ENCODE data around the gene ADGRB3.

ADGRB3 gene

DNA sequence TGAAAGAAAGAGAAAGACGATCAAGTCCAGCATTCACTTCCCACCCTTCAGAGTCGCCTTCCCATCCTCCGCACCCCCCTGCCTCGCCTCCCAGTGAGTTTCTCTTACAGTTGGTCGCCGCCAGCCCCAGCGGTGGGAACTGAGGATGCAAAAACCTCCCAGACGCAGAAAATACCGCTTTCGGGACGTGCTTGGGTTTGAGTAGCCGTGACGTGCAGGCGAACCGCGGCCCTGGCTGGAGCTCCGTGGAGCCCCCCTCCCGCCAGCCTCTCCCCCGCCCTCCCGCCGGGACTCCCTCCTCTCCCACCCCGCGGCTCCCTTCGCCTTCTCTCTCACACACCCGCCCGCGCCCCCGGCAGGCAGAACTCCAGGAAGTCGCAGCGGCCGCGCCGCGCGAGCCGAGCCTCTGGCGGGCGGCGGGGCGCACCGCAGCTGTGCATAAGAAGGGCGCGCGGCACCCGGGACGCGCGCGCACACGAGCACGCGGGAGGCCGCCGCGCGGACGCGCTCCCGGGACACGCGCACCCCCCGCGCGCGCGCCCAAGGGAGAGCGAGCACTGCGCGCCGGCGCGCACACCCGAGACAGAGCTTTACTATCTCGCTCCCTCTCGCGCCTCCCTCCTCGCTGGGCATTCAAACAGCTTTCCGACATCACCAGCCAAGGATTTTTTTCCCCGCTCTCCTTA lies at the start of gene ADGRB3:
Gene ADGRB3, plus strand, starts transcription at position 557 of the 686 bp plus-strand sequence. CDS start 3,394 bp downstream, outside the sequence.
- DNase-seq (ENCODE audit: low read depth in 1 of 2, low spot score in 1 of 2) = peak in 1 of 2 donors; percentile 6

DNA sequence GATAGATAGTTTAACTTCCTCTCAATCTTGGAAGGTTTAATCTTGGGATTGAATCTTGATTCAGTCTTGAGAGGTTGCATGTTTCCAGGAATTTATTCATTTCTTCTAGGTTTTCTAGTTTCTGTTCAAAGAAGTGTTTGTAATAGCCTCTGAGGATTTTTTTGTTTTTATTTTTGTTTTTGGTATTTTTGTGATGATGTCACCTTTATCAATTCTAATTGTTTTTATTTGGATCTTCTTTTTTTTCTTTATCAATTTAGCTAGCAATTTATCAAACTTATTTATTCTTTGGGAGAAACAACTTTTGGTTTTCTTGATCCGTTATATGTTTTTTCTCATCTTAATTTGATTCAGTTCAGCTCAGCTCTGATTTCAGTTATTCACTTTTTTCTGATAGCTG lies 41.5 kb upstream of the ADGRB3 start:
- no peak for DNase-seq (ENCODE audit: low read depth in 1 of 2, low spot score in 1 of 2)

DNA sequence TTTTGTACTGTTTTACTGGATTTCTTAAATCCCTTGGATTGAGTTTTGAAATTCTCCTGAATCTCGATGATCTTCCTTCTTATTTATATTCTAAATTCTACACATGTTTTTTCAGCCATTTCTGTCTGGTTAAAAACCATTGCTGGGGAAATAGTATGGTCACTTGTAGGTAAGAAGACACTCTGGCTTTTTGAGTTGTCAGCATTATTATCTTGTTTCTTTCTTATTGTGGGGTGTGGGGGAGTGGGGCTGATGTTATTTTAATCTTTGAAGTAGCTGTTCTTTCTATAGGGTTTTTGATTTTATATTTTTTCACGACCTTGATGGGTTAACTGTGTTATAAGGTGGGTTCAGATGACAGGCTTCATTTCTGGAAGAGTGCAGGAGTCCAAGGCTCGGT lies 37.4 kb upstream of the ADGRB3 start:
- DNase-seq (ENCODE audit: low read depth in 1 of 2, low spot score in 1 of 2) = no peak

DNA sequence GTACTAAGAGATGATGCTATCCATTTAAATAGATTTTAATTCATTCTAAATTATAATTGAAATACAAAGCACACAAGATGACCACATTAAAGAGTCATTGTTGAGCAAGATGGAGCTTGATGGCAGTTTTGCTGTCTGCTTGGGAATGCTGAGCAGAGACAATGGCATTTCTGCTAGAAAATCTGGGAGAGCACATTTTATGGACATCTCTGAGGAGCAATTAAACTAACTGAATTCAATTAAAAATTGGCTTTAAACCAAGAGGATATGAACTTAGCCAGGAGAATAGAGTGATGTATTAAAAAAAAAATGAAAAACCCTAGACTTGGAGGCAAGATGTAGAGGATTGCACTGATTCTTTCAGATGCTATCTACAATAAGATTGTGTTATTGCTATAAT lies 19.1 kb upstream of the ADGRB3 start:
- DNase-seq (ENCODE audit: low read depth in 1 of 2, low spot score in 1 of 2) = no peak

DNA sequence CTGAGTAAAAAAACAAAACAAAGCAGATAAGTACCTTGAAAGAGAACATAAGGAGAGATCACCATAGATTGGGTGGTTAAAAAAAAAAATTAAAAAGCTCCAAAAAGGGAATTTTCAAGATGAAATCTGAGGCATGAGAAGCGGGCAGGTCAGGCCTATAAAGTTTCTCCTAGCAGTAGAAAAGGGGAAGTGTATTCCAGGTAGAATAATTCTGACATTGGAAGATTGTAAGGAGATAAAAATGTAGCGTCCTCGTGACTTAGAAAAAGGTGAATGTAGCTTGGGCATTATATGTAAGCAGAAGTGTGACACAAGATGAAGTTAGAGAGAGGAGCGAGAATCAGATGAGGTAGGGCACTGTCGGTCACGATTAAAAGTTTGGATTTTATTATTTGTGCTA lies 9.1 kb upstream of the ADGRB3 start:
- DNase-seq (ENCODE audit: low read depth in 1 of 2, low spot score in 1 of 2) = no peak

DNA sequence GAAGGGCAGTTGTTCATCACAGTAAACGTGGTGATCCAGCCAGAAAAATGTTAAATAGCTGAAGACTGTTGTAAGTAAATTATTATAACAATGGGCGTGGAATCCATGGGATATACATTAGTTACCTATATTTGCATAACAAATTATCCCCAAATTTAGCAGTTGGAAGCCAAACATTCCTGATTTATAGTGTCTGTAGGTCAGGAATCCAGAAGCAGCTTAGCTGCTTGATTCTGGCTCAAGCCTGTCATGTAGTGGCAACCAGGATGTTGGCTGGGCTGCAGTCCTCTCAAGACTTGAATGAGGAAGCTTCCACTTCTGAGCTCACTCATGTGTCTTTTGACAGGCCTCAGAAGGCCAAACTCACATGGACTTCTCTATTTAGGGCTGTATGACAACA lies 6.9 kb upstream of the ADGRB3 start:
- no peak for DNase-seq (ENCODE audit: low read depth in 1 of 2, low spot score in 1 of 2)

DNA sequence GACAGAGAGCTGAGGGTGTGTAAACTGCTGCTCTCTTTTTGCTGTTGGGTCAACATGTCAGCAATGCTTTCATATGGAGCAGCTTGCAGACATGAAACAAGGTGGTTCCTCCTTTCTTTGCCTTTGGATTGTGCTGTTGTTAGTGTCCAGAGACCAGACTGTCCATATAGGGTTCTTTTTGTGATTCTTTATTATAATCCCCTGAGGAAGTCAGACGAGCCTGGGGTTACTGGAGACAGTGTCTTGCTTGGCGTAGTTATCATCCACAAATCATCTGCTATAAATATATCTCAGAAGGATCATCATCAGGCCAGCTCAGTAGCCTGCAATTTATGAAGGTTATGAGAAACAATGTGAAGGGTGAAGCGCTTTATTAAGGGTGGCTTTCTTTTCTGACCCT lies 2.3 kb upstream of the ADGRB3 start:
- no peak for DNase-seq (ENCODE audit: low read depth in 1 of 2, low spot score in 1 of 2)

DNA sequence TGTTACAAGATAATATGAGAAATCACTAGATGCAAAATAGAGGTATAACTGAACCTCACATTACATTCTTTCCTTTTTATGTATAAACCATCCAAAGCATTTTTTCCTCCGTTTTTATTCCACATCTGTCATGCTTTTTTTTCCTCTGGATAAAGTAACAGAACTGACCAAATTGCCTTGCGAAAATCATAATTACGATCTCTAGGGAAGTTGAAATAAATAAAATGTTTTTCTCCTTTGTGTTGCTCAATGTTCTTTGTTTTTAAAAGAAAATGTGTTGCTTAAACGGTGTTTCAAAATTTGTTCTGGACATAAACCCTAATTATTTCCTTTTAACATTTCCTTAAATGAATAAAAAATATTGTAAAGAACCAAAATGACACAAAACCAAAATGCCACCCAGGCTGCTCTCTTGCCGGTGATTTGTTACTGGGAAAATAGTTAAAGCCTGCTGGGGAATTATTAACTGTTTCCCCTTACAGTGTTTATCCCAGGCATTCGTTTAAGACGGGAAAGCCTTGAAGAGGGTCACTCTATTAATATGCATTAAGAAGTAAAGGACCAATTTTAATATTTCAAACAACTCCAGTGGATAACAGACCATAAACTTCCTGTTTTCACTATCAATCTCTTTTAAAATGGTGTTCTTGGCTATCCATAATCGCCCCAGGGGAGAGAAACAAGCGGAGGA lies 1.7 kb upstream of the ADGRB3 start:
- DNase-seq (ENCODE audit: low read depth in 1 of 2, low spot score in 1 of 2) = no peak

DNA sequence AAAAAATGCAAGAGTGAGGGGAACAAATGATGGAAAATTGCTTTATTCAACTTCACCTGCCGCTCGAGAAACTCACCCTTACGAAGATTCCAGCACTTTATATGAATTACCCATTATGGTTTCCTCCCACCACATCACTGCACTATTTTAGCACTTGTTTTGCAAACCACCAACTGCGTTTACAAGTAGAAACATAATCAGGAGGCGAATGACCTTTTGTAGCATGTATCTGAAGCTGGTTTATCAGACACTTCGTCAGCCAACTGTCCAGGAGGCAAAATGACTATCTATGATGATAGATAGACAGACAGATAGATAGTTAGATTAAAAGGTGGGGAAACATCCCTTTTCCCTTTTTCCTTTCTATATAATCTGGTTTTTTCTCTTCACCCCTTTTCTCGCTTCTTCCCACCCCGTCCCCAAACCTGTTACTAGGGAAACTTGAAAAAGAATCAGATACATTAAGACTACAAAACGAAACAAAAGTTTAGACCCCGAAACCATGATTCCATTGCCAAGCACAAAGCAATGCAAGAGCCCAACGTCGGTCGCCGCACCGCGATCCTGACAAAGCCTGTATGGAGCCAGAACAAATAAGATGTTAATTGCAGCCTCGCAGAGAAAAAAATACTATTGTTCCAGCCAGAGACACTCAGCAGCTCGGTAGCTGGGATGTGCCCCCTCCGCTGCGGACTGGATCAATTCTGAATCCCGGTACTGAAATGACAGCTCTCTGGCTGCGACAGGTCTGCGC lies 933 bp upstream of the ADGRB3 start:
- no peak for DNase-seq (ENCODE audit: low read depth in 1 of 2, low spot score in 1 of 2)

DNA sequence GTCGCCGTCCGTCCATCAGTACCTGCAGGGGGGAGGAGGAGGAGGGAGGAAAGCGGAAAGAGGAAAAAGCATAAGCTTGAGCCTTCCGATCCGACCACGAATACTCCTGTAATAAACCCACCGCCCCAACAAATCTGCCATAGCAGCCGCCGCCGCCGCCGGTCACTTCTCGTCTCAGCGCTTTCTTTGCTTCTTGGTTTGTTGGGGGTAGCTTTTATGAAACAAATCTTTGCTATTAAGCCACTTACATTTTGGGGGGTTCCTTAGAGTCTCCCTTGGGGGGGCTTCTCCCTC lies 277 bp downstream of the ADGRB3 start:
- no peak for DNase-seq (ENCODE audit: low read depth in 1 of 2, low spot score in 1 of 2)

DNA sequence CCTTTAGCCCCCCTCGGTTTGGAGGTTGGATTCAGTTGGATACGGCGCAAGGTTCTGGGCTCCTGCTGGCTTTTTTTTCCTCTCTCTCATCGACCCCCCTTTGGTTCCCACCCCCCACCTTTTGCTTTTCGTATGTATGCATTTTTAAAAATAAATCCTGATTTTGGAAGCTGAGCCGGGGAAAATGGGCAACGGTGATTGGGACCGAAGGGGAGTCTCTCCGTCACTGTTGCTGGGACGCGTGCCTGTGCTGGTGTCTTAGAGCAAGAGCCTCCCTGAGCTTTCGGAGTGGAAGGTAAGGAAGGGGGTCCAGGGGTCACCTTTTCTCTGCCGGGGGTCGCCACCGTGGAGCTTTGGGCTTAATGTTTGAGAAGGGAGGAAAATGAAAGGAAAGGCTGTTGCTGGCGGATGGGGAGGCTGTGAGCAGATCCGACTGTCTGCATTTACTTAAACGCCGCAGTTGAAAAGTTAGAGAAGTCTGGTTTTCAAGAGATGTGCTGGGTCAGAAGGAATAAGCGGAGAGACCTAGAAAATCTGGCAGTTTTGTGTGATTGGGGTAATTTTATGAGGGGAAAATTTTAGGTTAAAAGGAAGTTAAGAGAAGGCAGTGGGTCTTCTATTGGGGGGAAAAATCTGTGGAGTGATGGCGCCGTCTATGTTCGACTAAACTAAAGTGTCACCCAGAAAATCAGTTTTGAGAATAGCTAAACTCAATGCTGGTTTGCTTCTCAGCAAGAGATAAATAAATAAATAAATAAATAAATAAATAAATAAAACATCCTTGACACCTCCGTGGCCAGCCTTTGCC lies 828 bp downstream of the ADGRB3 start:
- DNase-seq (ENCODE audit: low read depth in 1 of 2, low spot score in 1 of 2) = no peak

DNA sequence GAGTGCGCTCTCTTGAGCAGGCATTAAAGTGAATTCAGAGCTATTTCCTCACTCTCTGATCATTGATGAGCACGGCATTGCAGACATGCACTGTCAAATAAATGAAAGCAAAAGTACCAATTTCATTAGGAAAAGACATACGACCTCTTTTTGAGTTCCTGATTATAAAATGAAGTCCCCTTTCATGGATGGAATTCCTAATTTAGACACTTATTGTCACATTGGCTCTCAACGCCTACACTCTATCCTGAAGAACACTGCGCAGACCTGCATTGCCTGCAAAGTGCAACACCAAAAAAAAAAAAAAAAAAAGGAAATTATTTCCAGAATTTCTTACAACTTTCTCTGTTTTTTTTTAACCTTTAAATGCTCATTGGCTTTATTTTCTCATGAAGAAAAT lies 1.6 kb downstream of the ADGRB3 start:
- DNase-seq (ENCODE audit: low read depth in 1 of 2, low spot score in 1 of 2) = no peak

DNA sequence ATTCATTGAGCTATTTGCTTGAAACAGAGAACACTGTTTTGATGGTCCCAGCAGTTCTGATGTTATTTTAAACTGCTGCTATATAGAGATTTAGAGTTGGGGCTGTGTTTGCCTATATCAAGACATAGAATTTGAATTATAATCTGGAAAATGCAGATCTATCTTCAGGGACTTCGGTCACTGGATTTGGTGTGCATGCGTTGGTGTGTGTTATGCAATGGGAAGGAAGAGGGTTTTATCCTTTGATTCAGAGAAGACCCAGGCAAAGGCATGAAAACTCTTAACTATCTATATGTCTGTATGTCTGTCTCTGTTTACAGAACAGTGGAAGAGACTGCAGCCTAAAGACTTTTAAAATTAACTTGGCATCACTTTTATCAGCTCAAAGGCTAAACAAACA lies 2.0 kb downstream of the ADGRB3 start:
- no peak for DNase-seq (ENCODE audit: low read depth in 1 of 2, low spot score in 1 of 2)

DNA sequence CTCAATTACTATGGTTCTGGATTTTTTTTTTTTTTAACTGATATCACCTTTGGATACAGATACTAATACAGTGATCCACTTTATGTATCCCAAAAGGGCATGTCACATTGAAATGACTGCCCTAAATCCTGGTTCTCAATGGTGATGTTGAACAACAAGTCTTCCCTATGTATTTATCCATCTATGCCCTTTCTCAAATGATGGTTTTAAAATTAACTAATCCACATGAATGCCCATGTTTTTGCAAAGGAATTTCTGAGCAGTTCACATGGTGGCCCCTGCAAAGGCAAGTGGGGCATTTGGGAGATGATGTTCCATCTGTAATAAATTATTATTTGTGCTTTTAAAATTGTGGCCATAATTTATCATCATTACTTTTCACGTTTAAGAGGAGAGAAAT lies 2.7 kb downstream of the ADGRB3 start:
- DNase-seq (ENCODE audit: low read depth in 1 of 2, low spot score in 1 of 2) = no peak

DNA sequence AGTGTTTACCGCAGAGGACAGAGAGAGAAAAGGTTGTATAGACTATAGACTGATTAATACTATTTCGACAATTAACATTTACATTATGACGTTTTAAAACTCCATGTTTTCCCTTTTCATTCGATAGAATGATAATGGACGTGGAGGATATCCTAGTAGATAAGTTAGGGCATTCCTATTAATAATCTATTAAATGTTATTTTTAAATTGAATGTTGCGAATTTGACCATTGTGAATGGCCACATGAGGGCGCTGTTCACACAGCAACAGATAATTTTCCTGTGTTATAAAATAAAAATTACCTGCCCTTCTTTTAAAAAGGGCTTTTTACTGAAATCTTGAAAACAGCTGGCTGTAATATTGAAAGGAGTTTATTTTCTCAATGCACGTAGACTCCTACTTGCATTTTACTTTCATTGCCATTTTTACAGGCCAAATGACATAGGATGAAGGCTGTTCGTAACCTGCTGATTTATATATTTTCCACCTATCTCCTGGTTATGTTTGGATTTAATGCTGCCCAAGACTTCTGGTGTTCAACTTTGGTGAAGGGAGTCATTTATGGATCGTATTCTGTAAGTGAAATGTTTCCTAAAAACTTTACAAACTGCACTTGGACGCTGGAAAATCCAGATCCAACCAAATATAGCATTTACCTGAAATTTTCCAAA lies 3.3 kb downstream of the ADGRB3 start:
- no peak for DNase-seq (ENCODE audit: low read depth in 1 of 2, low spot score in 1 of 2)

DNA sequence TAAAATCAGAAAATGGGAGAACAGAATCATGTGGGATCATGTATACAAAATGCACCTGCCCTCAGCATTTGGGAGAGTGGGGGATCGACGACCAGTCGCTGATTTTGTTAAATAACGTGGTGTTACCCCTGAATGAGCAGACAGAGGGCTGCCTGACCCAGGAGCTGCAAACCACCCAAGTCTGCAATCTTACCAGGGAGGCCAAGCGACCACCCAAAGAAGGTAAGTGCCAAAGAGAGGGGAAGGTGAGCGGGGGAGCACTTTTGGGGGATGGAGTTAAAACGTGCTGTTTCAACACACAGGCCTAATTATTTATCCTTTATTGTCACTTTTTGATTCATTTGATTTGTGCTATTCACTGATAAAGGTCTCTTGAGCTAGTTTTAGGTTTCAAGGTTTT lies 4.1 kb downstream of the ADGRB3 start:
- no peak for DNase-seq (ENCODE audit: low read depth in 1 of 2, low spot score in 1 of 2)

DNA sequence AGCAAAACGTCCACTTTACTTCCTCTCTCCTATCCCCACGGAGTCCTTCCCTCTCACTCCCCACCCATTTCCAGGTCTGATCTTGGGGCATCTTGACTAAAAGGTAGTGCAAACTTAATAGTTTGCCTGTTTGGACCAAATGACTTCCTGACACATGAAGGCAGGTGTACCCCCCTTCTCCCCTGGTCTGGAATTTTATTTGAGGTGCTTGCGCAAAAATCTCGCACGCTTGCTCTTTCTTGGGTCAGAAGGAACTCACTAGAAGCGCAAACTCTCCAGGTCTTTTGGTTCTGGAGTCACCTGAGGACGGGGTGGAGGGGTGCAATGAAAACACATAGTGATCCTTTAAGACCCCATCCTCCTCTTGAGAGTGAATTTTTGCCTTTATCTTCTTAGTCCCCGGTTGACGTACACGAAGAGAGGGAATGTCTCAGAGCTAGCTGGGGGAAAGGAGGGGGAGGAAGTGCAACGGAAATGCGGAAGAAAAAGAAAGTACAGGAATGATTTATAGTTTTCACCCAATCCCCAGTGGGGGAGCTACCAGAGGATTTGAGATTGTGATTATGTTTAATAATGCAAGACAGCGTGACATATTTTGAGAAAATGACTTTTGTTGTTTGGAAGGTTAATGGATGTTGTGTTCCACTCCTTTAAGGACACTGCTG lies 4.9 kb downstream of the ADGRB3 start:
- no peak for DNase-seq (ENCODE audit: low read depth in 1 of 2, low spot score in 1 of 2)

DNA sequence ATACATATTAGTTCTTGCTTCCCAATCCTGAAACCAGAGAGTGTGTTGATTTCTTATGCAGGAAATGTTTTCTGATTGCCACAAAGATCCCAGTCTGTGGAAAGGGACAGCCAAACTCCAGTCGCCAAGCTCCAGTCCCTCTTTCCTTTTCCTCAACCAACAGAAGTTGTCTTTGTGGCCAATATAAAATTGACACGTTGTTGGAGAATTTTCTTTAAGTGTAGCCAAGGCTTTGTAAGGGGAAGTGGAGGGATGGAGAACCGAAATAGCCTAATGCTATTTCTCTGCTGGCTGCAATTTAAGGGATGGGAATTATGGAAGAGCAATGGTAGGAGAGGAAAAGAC lies 5.4 kb downstream of the ADGRB3 start:
- DNase-seq (ENCODE audit: low read depth in 1 of 2, low spot score in 1 of 2) = no peak

DNA sequence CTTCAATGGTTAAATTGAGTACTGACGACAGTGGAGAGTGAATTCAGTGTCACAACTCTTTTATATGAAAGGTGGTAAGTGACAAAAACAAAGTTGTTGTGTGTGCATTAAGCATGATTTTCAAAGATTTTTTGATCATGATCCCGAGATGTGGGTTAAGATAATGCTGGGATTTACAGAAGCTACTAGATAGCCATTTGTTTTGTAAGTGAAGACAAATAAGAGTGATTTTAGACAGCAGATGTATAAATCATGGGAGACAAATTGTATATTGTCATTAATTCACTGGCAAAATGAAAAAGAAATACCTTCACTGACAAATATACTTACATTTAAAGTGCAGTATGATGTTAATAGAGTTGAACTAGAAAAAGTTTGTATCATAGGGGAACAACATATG lies 6.1 kb downstream of the ADGRB3 start:
- no peak for DNase-seq (ENCODE audit: low read depth in 1 of 2, low spot score in 1 of 2)

DNA sequence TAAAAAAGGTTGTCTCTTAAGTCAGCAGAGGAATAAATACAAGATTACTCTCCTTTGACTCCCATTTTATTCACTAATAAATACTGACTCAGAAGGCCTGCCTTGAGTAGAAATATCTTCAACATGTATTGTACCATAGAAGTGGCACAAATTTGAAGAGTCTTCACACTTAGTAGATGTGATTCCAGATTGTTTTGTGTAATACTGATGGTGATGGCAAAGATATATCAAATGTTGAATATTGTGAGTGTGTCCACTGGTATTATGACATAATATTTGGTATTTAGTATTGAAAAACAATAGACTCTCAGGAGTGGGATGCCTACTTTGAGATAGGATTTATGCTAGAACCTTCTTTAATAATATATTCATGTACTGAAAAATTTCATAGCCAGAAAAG lies 7.0 kb downstream of the ADGRB3 start:
- DNase-seq (ENCODE audit: low read depth in 1 of 2, low spot score in 1 of 2) = no peak

DNA sequence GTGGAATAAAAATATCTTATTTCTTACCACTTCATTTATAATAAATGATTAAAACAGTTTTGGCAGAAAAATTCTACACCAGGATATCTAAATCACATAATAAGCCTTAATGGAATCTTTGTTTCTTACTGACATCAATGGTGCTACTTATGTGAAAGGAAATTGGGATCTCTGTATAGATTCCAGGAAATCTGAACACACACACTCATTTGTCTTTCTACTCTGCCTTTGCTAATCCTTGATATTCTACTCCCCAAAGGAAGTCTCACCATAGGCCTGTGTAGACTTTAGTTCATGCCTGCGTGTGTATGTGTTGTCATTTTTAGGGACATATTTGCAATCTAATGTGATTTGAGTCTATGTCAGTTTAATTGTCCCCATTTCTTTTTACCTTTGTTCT lies 7.9 kb downstream of the ADGRB3 start:
- DNase-seq (ENCODE audit: low read depth in 1 of 2, low spot score in 1 of 2) = no peak

All from activated T-helper 1 cell treated with anti-CD3 and anti-CD28 coated beads, Interleukin-2, amount 50 U/mL, for 16 hours (primary cell).